LNCAP (cell line): Measurements from ENCODE around the gene PBXIP1.
A peak's percentile ranks its signal among the peaks of the same experiment; 100 is the strongest.

Source experiments
- TF ChIP-seq, protein P1 (sequence below): fragments of 450-650 bp; IDR thresholded peaks from 2 replicates; pipeline ENCODE4 v1.5.1; 2017; ENCODE audit warnings: mild to moderate bottlenecking

Gene PBXIP1

DNA sequence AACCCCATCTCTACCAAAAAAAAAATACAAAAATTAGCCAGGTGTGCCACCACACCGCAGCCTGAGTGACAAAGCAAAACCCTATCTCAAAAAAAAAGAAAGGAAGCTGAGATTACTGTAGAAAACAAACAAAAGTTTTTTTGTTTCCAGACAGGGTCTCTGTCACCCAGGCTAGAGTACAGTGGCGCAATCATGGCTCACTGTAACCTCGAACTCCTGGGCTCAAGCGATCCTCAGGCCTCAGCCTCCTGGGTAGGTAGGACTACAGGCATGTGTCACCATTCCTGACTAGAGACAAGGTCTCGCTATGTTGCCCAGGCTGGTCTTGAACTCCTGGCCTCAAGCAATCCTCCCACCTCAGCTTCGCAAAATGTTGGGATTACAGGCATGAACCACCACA, 8.5 kb upstream of the PBXIP1 start:
- TF ChIP-seq, protein P1, sequence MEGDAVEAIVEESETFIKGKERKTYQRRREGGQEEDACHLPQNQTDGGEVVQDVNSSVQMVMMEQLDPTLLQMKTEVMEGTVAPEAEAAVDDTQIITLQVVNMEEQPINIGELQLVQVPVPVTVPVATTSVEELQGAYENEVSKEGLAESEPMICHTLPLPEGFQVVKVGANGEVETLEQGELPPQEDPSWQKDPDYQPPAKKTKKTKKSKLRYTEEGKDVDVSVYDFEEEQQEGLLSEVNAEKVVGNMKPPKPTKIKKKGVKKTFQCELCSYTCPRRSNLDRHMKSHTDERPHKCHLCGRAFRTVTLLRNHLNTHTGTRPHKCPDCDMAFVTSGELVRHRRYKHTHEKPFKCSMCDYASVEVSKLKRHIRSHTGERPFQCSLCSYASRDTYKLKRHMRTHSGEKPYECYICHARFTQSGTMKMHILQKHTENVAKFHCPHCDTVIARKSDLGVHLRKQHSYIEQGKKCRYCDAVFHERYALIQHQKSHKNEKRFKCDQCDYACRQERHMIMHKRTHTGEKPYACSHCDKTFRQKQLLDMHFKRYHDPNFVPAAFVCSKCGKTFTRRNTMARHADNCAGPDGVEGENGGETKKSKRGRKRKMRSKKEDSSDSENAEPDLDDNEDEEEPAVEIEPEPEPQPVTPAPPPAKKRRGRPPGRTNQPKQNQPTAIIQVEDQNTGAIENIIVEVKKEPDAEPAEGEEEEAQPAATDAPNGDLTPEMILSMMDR: no peak

GRCh38 chr1:154963643-154964042, 7.7 kb upstream of the PBXIP1 start:
- TF ChIP-seq, protein P1: no peak

DNA sequence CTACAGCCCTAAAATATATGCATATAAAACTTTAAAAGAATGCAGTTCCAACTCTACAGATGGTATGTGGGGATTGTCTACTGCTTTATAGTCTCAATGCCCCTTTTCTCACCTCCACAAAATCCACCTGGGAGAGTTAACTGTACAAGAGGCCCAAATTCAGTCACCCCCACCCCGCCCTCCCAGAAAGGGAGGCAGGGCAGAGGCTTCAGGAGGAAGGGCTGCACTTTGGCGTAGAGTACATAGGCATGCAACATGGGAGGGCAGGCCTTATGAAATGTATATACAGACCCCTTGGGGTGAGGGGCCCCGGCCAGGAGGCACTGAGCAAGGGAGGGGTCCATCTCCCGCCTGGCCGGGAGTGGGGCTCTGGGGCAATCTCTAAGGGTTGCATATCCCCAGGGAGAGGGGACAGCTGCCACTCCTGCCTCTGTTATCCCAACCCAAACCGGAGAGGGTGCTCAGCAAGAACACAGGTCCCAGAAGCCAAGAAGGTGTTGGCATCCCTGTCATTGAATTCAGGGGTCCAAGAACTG, 7.0 kb upstream of the PBXIP1 start:
- TF ChIP-seq, protein P1: no peak

- TF ChIP-seq, protein P1: no peak; the same call in 1 of the 2 replicates
These were observed 6.4 kb upstream of the PBXIP1 start for GRCh38 chr1:154962156-154962749.

- TF ChIP-seq, protein P1: peak; percentile 92
These were observed 5.6 kb upstream of the PBXIP1 start, which contains the start of gene PYGO2 for GRCh38 chr1:154961207-154962155. TSS of gene PYGO2 (minus strand) at chr1:154961782. CDS start at chr1:154961576, 206 bp downstream.

- TF ChIP-seq, protein P1: no peak
These were observed 4.7 kb upstream of the PBXIP1 start for GRCh38 chr1:154960446-154961136.

GRCh38 chr1:154959426-154959780, 3.5 kb upstream of the PBXIP1 start:
- TF ChIP-seq, protein P1: no peak
